Heart left ventricle (tissue), 13 donors: ENCODE data around the gene INSM1.

ENCODE experiments used
- POLR2A ChIP-seq, 2 donors: fragments of 450-650 bp; IDR thresholded peaks; one replicate each; pipeline ENCODE4 v1.6.1; 2017; ENCODE audit warnings: antibody characterized with exemption in 2 of 2, mild to moderate bottlenecking in 2 of 2, moderate library complexity in 2 of 2
- TF ChIP-seq, protein P1 (sequence below), 12 donors: fragments of 200-600 bp; sonication (generic) in 4 of 12; IDR thresholded peaks; one replicate each; pipeline versions ENCODE4 v1.5.0 to v1.8.0; 2018 to 2022; ENCODE audit warnings: antibody characterized with exemption in 12 of 12, mild to moderate bottlenecking in 5 of 12
- donor health status: ischemic (EF 13 %, LVEDD 7.1; RV severe dilation, severe dysfunction).
- donor health status: DM: no; HTN: yes; CAD: no.
- donor health status: DM: no; HTN: no; CAD: no.
- donor health status: ischemic (EF 25% LVEDD 6.9; RV normal size, moderate dysfunction).
- donor health status: ischemic (EF 25% LVEDD 5.7; RV mildly dilated, moderate dysfunction).
- donor health status: ischemic (EF 35%, LVEDD 5.7; RV mildly dilated, moderate dysfunction).
- donor health status: nonischemic (EF 11% LVEDD 7.7; RV severe dilation, severe dysfunction).
- donor health status: DM: yes; HTN: yes; CAD: no.
- donor health status: PGD.
- donor health status: ischemic (EF 29% LVEDD 5.4; RV normal size, mild dysfunction).
- donor health status: nonischemic (EF 23%, LVEDD 6.1; RV moderate dilation, normal function).

DNA sequence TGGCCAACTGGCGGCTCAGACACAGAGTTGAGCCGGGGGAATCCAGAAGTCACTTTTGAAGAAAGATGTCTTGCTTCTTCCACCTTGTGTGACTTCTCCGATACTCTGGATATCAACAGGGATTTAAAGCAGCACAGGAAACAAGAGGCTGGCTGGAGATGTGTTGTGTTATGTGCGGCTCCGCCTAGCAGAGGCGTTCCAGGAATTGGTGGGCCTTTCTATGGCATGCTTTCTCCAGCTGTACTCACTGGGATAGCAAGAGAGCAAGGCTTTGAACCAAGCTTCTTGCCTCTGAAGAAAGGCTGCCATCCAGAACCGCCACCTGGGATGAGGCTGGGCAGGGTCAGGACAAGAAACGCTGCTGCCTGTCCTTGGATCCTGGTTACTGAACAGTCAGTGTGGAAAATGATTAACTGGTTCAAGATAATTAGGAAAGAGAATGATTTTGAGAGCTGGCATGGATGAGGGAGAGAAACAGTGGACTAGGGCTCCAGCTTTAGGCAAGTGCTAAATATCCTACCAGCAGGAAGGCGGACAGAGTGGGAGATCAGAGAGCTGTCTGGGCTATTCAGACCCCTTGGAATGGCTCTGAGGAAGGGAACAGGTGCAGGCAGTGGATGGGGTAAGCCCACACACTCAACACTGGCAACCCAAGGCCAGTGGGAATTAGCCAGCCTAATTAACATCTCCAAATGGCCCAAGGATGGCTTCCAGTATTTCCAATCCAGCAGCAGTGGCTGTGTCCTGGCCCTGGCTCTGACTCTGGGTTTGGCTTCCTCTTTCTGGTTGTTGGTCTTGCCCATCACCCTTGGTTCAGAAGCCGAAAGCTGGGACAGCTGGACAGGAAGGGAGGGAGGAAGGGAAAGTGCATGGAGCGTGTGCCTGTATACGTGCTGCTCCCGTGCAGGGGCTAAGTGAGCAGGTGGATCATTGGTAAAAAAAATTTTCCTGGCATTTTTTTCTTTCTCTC is 31.9 kb downstream of the INSM1 start:
- TF ChIP-seq, protein P1, sequence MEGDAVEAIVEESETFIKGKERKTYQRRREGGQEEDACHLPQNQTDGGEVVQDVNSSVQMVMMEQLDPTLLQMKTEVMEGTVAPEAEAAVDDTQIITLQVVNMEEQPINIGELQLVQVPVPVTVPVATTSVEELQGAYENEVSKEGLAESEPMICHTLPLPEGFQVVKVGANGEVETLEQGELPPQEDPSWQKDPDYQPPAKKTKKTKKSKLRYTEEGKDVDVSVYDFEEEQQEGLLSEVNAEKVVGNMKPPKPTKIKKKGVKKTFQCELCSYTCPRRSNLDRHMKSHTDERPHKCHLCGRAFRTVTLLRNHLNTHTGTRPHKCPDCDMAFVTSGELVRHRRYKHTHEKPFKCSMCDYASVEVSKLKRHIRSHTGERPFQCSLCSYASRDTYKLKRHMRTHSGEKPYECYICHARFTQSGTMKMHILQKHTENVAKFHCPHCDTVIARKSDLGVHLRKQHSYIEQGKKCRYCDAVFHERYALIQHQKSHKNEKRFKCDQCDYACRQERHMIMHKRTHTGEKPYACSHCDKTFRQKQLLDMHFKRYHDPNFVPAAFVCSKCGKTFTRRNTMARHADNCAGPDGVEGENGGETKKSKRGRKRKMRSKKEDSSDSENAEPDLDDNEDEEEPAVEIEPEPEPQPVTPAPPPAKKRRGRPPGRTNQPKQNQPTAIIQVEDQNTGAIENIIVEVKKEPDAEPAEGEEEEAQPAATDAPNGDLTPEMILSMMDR (IDR thresholded peaks at IDR 0.05): no peak
- no peak for TF ChIP-seq POLR2A (IDR thresholded peaks at IDR 0.05)
